DLD1 (cell line): ENCODE data around the gene C1orf159.

Experiments
- in situ Hi-C: cut with HindIII; loops from 2 replicates; pipeline ENCODE4 v1.10.0; 2017; ENCODE audit warnings: low sequenced_read_pairs

Gene C1orf159

GRCh38 chr1:1043411-1043810, 72.5 kb downstream of the C1orf159 start:
- in situ Hi-C loops, result no loop called here

- in situ Hi-C loops, result no loop called here
Measured at GRCh38 chr1:1042835-1043234, 73.1 kb downstream of the C1orf159 start.

- in situ Hi-C loops, result no loop called here
Measured at GRCh38 chr1:1041873-1042272, 74.0 kb downstream of the C1orf159 start.

GRCh38 chr1:1041092-1041523, 74.8 kb downstream of the C1orf159 start:
- in situ Hi-C loops, result no loop called here

GRCh38 chr1:1040004-1040991, 75.6 kb downstream of the C1orf159 start:
- in situ Hi-C loops, result no loop called here

GRCh38 chr1:1039145-1039910, 76.6 kb downstream of the C1orf159 start:
- in situ Hi-C loops, result no loop called here

- in situ Hi-C loops, result no loop called here
Measured at GRCh38 chr1:1038694-1039093, 77.2 kb downstream of the C1orf159 start.

GRCh38 chr1:1037366-1038327, 78.2 kb downstream of the C1orf159 start:
- in situ Hi-C loops, result no loop called here

GRCh38 chr1:1035291-1035943, 80.5 kb downstream of the C1orf159 start:
- in situ Hi-C loops, result no loop called here

- in situ Hi-C loops, result no loop called here
Measured at GRCh38 chr1:1034439-1034781, 81.5 kb downstream of the C1orf159 start.

- in situ Hi-C loops, result no loop called here
Measured at GRCh38 chr1:1033731-1034438, 82.0 kb downstream of the C1orf159 start.

- in situ Hi-C loops, result no loop called here
Measured at GRCh38 chr1:1033009-1033587, 82.8 kb downstream of the C1orf159 start.

GRCh38 chr1:1032424-1032823, 83.5 kb downstream of the C1orf159 start:
- in situ Hi-C loops, result no loop called here
